Glutamatergic neuron (in vitro differentiated cells): Measurements from ENCODE around the gene FLT3. TPM values are rescaled to one million over a fixed set of nuclear protein-coding genes. Genes with fewer than 3 reads are reported as not detected.
"Not testable (repeated sequence)": the region's sequence is repeated elsewhere in the genome, so short reads cannot be mapped to it uniquely, and the experiment has no call there.

Source experiments
- DNase-seq: peaks from one replicate; pipeline ENCODE4 v3.0.0; 2022
- H3K27ac Mint-ChIP-seq: one replicate; pipeline ENCODE4 v1.8.0; 2020; ENCODE audit warnings: mild to moderate bottlenecking, mixed read lengths, inconsistent platforms; ENCODE audit not compliant: unreplicated experiment
- H3K27me3 Mint-ChIP-seq: one replicate; pipeline ENCODE4 v1.8.0; 2020; ENCODE audit warnings: mild to moderate bottlenecking, moderate library complexity, mixed read lengths, inconsistent platforms; ENCODE audit not compliant: unreplicated experiment
- H3K36me3 Mint-ChIP-seq: one replicate; pipeline ENCODE4 v1.8.0; 2020; ENCODE audit warnings: mild to moderate bottlenecking, mixed read lengths, inconsistent platforms; ENCODE audit not compliant: unreplicated experiment
- H3K4me1 Mint-ChIP-seq: one replicate; pipeline ENCODE4 v1.8.0; 2020; ENCODE audit warnings: mild to moderate bottlenecking, low read depth, mixed read lengths, inconsistent platforms; ENCODE audit not compliant: unreplicated experiment
- H3K4me3 Mint-ChIP-seq: one replicate; pipeline ENCODE4 v1.8.0; 2020; ENCODE audit warnings: mild to moderate bottlenecking, mixed read lengths, inconsistent platforms; ENCODE audit not compliant: unreplicated experiment
- H3K9me3 Mint-ChIP-seq: one replicate; pipeline ENCODE4 v1.8.0; 2020; ENCODE audit warnings: mild to moderate bottlenecking, moderate library complexity, mixed read lengths, inconsistent platforms; ENCODE audit not compliant: unreplicated experiment
- total RNA-seq: library from RNA; stranded (reverse); fragmentation: NEBNext Ultra II Directional; extraction: Animal tissue kit (Norgen Biotek cat#: 25700); gene quantifications from one replicate; pipeline ENCODE4 v1.2.1, GENCODE V29; 2021; ENCODE audit not compliant: unreplicated experiment
- TF ChIP-seq, protein P1 (sequence below): fragments of 200-600 bp; sonication (generic); IDR thresholded peaks from one replicate; pipeline ENCODE4 v1.5.0; 2021; ENCODE audit not compliant: partially characterized antibody, unreplicated experiment

The FLT3 gene
- total RNA-seq, 1 donor from 2014 or later: not detected

DNA sequence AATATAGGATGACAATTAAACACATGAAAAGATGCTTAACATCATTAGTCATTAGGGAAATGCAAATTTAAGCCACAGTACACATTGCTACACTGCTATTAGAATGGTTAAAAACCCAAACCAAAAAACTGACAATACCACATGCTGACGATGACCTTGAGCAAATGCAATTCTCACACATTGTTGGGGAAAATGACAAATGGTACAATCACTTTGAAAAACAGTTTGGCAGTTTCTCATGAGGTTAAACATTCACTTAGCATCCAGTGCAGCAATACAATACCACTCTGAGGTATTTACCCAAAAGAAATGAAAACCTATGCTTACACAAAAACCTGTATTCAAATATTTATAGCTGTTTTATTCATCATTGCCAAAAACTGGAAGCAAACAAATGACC is 11.3 kb downstream of the FLT3 start:
- Mint-ChIP-seq H3K4me1 (no peaks in the 10 kb centered on the region), H3K4me3 (no peak overlapping the region), H3K27ac (no peak overlapping the region), H3K27me3 (peaks cover 4% of the 10 kb centered on the region), H3K36me3 (no peaks in the 10 kb centered on the region), H3K9me3 (peaks cover 2% of the 10 kb centered on the region)
- TF ChIP-seq, protein P1, sequence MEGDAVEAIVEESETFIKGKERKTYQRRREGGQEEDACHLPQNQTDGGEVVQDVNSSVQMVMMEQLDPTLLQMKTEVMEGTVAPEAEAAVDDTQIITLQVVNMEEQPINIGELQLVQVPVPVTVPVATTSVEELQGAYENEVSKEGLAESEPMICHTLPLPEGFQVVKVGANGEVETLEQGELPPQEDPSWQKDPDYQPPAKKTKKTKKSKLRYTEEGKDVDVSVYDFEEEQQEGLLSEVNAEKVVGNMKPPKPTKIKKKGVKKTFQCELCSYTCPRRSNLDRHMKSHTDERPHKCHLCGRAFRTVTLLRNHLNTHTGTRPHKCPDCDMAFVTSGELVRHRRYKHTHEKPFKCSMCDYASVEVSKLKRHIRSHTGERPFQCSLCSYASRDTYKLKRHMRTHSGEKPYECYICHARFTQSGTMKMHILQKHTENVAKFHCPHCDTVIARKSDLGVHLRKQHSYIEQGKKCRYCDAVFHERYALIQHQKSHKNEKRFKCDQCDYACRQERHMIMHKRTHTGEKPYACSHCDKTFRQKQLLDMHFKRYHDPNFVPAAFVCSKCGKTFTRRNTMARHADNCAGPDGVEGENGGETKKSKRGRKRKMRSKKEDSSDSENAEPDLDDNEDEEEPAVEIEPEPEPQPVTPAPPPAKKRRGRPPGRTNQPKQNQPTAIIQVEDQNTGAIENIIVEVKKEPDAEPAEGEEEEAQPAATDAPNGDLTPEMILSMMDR: no peak
- DNase-seq: no peak

- not testable (repeated sequence) for H3K36me3 Mint-ChIP-seq, H3K27ac Mint-ChIP-seq, H3K4me1 Mint-ChIP-seq, DNase-seq, H3K27me3 Mint-ChIP-seq, H3K4me3 Mint-ChIP-seq, H3K9me3 Mint-ChIP-seq
Observed at GRCh38 chr13:28077820-28078219, 22.6 kb downstream of the FLT3 start.

- Mint-ChIP-seq H3K27me3 (peaks cover 1% of the 10 kb centered on the region), H3K27ac (no peak overlapping the region), H3K9me3 (peaks cover under 1% of the 10 kb centered on the region), H3K4me3 (no peak overlapping the region), H3K36me3 (no peaks in the 10 kb centered on the region), H3K4me1 (no peaks in the 10 kb centered on the region)
- DNase-seq: no peak
- TF ChIP-seq, protein P1: no peak
Observed at GRCh38 chr13:28077231-28077630, 23.1 kb downstream of the FLT3 start.

DNA sequence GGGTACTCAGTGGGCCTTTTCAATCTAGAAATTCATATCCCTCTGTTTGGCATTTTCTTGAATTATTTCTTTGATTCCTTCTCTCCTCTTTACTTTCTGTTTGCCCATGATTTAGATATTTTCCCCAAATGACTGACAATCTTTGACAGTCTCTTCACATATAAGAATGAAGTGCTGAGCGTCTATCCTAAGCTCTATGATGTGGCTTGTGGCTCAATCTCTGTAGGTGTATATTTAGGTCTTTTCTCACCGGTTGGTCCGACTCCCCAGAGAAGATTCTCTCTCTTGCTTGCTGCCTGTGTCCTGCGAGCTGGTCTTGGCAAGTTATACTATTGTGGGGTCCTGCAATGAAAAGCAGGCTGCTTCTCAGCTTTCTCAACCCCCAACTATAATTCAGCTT is 29.0 kb downstream of the FLT3 start:
- Mint-ChIP-seq H3K4me1 (no peaks in the 10 kb centered on the region), H3K27ac (no peak overlapping the region), H3K4me3 (no peak overlapping the region), H3K36me3 (no peaks in the 10 kb centered on the region), H3K9me3 (no peaks in the 10 kb centered on the region), H3K27me3 (peaks cover 2% of the 10 kb centered on the region)
- TF ChIP-seq, protein P1: no peak
- no peak for DNase-seq

GRCh38 chr13:28067491-28067890 is 32.9 kb downstream of the FLT3 start:
- TF ChIP-seq, protein P1: no peak
- Mint-ChIP-seq H3K4me1 (no peaks in the 10 kb centered on the region), H3K27me3 (peaks cover 2% of the 10 kb centered on the region), H3K4me3 (no peak overlapping the region), H3K27ac (no peak overlapping the region), H3K9me3 (no peaks in the 10 kb centered on the region), H3K36me3 (no peaks in the 10 kb centered on the region)
- DNase-seq: no peak
